Mesenchymal stem cell (in vitro differentiated cells and primary cell): ENCODE data around the gene OR6N2. TPM values are rescaled to one million over a fixed set of nuclear protein-coding genes. Genes with fewer than 3 reads are reported as not detected.

Source experiments
- DNase-seq: peaks from one replicate; pipeline ENCODE4 v3.0.0-alpha.2; 2013
- H2AFZ ChIP-seq: one replicate; pipeline ENCODE4 v1.6.1; 2013; ENCODE audit warnings: low read depth, mild to moderate bottlenecking, control low read depth, inconsistent platforms, low read length, moderate library complexity
- H2AK5ac ChIP-seq: 2 replicates; pipeline ENCODE4 v1.6.1; 2013; ENCODE audit warnings: low read length, moderate library complexity, mild to moderate bottlenecking, inconsistent platforms; ENCODE audit not compliant: severe bottlenecking
- H2BK120ac ChIP-seq: one replicate; pipeline ENCODE4 v1.6.1; 2013; ENCODE audit warnings: low read depth, mild to moderate bottlenecking, inconsistent platforms, low read length, moderate library complexity
- H2BK12ac ChIP-seq, 2 experiments: one replicate each; pipeline ENCODE4 v1.6.1; 2013; ENCODE audit warnings: inconsistent platforms in 2 of 2, low read length in 2 of 2, mild to moderate bottlenecking in 2 of 2, moderate library complexity in 2 of 2, control low read depth in 1 of 2
- H2BK15ac ChIP-seq: one replicate; pipeline ENCODE4 v1.6.1; 2013; ENCODE audit warnings: mild to moderate bottlenecking, low read depth, inconsistent platforms; ENCODE audit not compliant: poor library complexity, severe bottlenecking
- H2BK5ac ChIP-seq: 2 replicates; pipeline ENCODE4 v1.6.1; 2013; ENCODE audit warnings: low read depth, mild to moderate bottlenecking, low read length, control low read depth, inconsistent platforms; ENCODE audit not compliant: poor library complexity, severe bottlenecking
- H3K14ac ChIP-seq, 2 experiments: one replicate each; pipeline ENCODE4 v1.6.1; 2013; ENCODE audit warnings: inconsistent platforms in 2 of 2, low read length in 2 of 2, control low read depth in 1 of 2, mild to moderate bottlenecking in 1 of 2, moderate library complexity in 1 of 2
- H3K18ac ChIP-seq, 2 experiments: one replicate each; pipeline ENCODE4 v1.6.1; 2013; ENCODE audit warnings: inconsistent platforms in 2 of 2, low read length in 2 of 2, control low read depth in 1 of 2, low read depth in 1 of 2, mild to moderate bottlenecking in 1 of 2
- H3K23ac ChIP-seq, 2 experiments: one replicate each; pipeline ENCODE4 v1.6.1; 2013; ENCODE audit warnings: inconsistent platforms in 2 of 2, low read length in 2 of 2, mild to moderate bottlenecking in 2 of 2, moderate library complexity in 2 of 2, control low read depth in 1 of 2
- H3K27ac ChIP-seq: 2 replicates; pipeline ENCODE4 v1.5.1; 2013; ENCODE audit warnings: mild to moderate bottlenecking, moderate library complexity, low read length, control low read depth, inconsistent platforms; ENCODE audit not compliant: poor library complexity, severe bottlenecking
- H3K27me3 ChIP-seq, 2 experiments: 2 replicates each; pipeline versions ENCODE4 v1.6.1 to v1.7.0; 2013; ENCODE audit warnings: low read length in 2 of 2, mild to moderate bottlenecking in 2 of 2, moderate library complexity in 2 of 2, control low read depth in 1 of 2, inconsistent platforms in 1 of 2; ENCODE audit not compliant: control insufficient read depth in 1 of 2, insufficient read depth in 1 of 2
- H3K36me3 ChIP-seq, 2 experiments: 2 replicates each; pipeline versions ENCODE4 v1.6.1 to v1.7.0; 2013; ENCODE audit warnings: low read length in 2 of 2, control low read depth in 1 of 2, inconsistent platforms in 1 of 2, low read depth in 1 of 2, mild to moderate bottlenecking in 1 of 2; ENCODE audit not compliant: insufficient read depth in 2 of 2, control insufficient read depth in 1 of 2
- H3K4ac ChIP-seq, 2 experiments: one replicate each; pipeline ENCODE4 v1.6.1; 2013; ENCODE audit warnings: inconsistent platforms in 2 of 2, low read length in 2 of 2, mild to moderate bottlenecking in 2 of 2, moderate library complexity in 2 of 2, control low read depth in 1 of 2, low read depth in 1 of 2
- H3K4me1 ChIP-seq: 2 replicates; pipeline ENCODE4 v1.6.1; 2013; ENCODE audit warnings: low read depth, low read length, control low read depth; ENCODE audit not compliant: control insufficient read depth, insufficient read depth
- H3K4me2 ChIP-seq: 2 replicates; pipeline ENCODE4 v1.6.1; 2013; ENCODE audit warnings: low read length, mild to moderate bottlenecking, inconsistent platforms; ENCODE audit not compliant: poor library complexity, severe bottlenecking
- H3K4me3 ChIP-seq, 2 experiments: 2 replicates each; pipeline versions ENCODE4 v1.5.1 to v1.7.0; 2013; ENCODE audit warnings: low read length in 2 of 2, mild to moderate bottlenecking in 2 of 2, control low read depth in 1 of 2, low read depth in 1 of 2; ENCODE audit not compliant: insufficient read depth in 1 of 2
- H3K79me1 ChIP-seq: replicated peaks from 2 replicates; pipeline ENCODE4 v1.6.1; 2013; ENCODE audit warnings: mild to moderate bottlenecking, control low read depth, low read length, inconsistent platforms; ENCODE audit not compliant: poor library complexity, severe bottlenecking
- H3K9ac ChIP-seq: 2 replicates; pipeline ENCODE4 v1.7.0; 2013; ENCODE audit warnings: mild to moderate bottlenecking, low read length, moderate library complexity
- H3K9me3 ChIP-seq: 2 replicates; pipeline ENCODE4 v1.7.0; 2013; ENCODE audit warnings: mild to moderate bottlenecking, low read length; ENCODE audit not compliant: control insufficient read depth
- H4K8ac ChIP-seq: one replicate; pipeline ENCODE4 v1.6.1; 2013; ENCODE audit warnings: inconsistent platforms, mild to moderate bottlenecking, low read length, moderate library complexity
- H4K91ac ChIP-seq: one replicate; pipeline ENCODE4 v1.6.1; 2013; ENCODE audit warnings: mild to moderate bottlenecking, low read length, inconsistent platforms
- WGBS: methylation state at CpG from one replicate; pipeline ENCODE4 v1.1.7; 2013; ENCODE audit warnings: mixed read lengths; 5-methylcytosine and 5-hydroxymethylcytosine counted together
- small RNA-seq: library from polyadenylated mRNA; stranded (forward); fragments of <200 nt; extraction: miRNeasy Mini kit (QIAGEN cat#:217004); gene quantifications from one replicate; pipeline ENCODE3, GENCODE V24; 2013; ENCODE audit warnings: low read depth

OR6N2 gene

GRCh38 chr1:158724442-158724841, 56.6 kb downstream of the OR6N2 start:
- no peak for DNase-seq
- WGBS, result 88% methylated on average over 5 of the region's 5 CpGs

More at GRCh38 chr1:158724442-158724841, 56.6 kb downstream of the OR6N2 start:
- no peak overlapping the region for H3K23ac ChIP-seq
- H3K4me1 ChIP-seq, result no peaks in the 10 kb centered on the region
- no peak overlapping the region for H2BK120ac ChIP-seq
- H3K4me2 ChIP-seq, result no peak overlapping the region
- H2BK5ac ChIP-seq, result no peak overlapping the region
- no peak overlapping the region for H3K27ac ChIP-seq
- no peak overlapping the region for H3K4me3 ChIP-seq
- H4K8ac ChIP-seq, result no peak overlapping the region
- H2BK12ac ChIP-seq, result no peak overlapping the region
- no peaks in the 10 kb centered on the region for H3K79me1 ChIP-seq
- no peak overlapping the region for H2BK15ac ChIP-seq
- no peak overlapping the region for H3K14ac ChIP-seq
- no peaks in the 10 kb centered on the region for H3K27me3 ChIP-seq
- no peak overlapping the region for H4K91ac ChIP-seq
- H3K18ac ChIP-seq, result no peak overlapping the region
- no peaks in the 10 kb centered on the region for H3K36me3 ChIP-seq
- no peak overlapping the region for H2AFZ ChIP-seq
- H3K9ac ChIP-seq, result no peak overlapping the region
- H3K9me3 ChIP-seq, result no peaks in the 10 kb centered on the region
- no peak overlapping the region for H3K4ac ChIP-seq
- no peak overlapping the region for H2AK5ac ChIP-seq

Small RNA genes within 50 kb of the gene (small RNA-seq; reads per million reads assigned to genes)
- not detected for gene OR2AQ1P
